GOT3 (cell line): ENCODE data around the gene DCDC2B.
"Not testable (repeated sequence)": the region's sequence is repeated elsewhere in the genome, so short reads cannot be mapped to it uniquely, and the experiment has no call there.

ENCODE experiments used
- DNase-seq: peaks from one replicate; lab custom pipeline; 2025; ENCODE audit warnings: mixed read lengths; lab: John Stamatoyannopoulos, UW

The DCDC2B gene

GRCh38 chr1:32208891-32209328, at the start of gene DCDC2B:
DCDC2B (plus strand) TSS chr1:32209089; CDS start chr1:32209094, 5 bp downstream.
- no peak for DNase-seq

- DNase-seq = no peak
Measured at GRCh38 chr1:32159189-32159588, 49.7 kb upstream of the DCDC2B start.

GRCh38 chr1:32163405-32163804, 45.5 kb upstream of the DCDC2B start:
- no peak for DNase-seq

GRCh38 chr1:32165633-32166032, 43.3 kb upstream of the DCDC2B start:
- DNase-seq = not testable (repeated sequence)

GRCh38 chr1:32170991-32171390, 37.9 kb upstream of the DCDC2B start:
- no peak for DNase-seq

GRCh38 chr1:32172621-32173245, 36.2 kb upstream of the DCDC2B start:
- DNase-seq = no peak

GRCh38 chr1:32178380-32179192, 30.3 kb upstream of the DCDC2B start:
- no peak for DNase-seq

- no peak for DNase-seq
Measured at GRCh38 chr1:32179193-32179442, 29.8 kb upstream of the DCDC2B start.

- peak; percentile 94 for DNase-seq
Measured at GRCh38 chr1:32179443-32180185, 29.3 kb upstream of the DCDC2B start, which contains the start of gene TXLNA. TXLNA (plus strand) TSS chr1:32179675; CDS start chr1:32180346, 671 bp downstream.

GRCh38 chr1:32180186-32181060, 28.5 kb upstream of the DCDC2B start:
- no peak for DNase-seq

GRCh38 chr1:32181065-32181464, 27.8 kb upstream of the DCDC2B start:
- no peak for DNase-seq

GRCh38 chr1:32181563-32181962, 27.3 kb upstream of the DCDC2B start:
- no peak for DNase-seq

- no peak for DNase-seq
Measured at GRCh38 chr1:32182060-32182459, 26.8 kb upstream of the DCDC2B start.

GRCh38 chr1:32184650-32185049, 24.2 kb upstream of the DCDC2B start:
- no peak for DNase-seq

- DNase-seq = no peak
Measured at GRCh38 chr1:32186077-32186476, 22.8 kb upstream of the DCDC2B start.

GRCh38 chr1:32186491-32186890, 22.4 kb upstream of the DCDC2B start:
- no peak for DNase-seq

GRCh38 chr1:32187850-32188249, 21.0 kb upstream of the DCDC2B start:
- DNase-seq = no peak

GRCh38 chr1:32192220-32192948, 16.5 kb upstream of the DCDC2B start:
- no peak for DNase-seq

- DNase-seq = no peak
Measured at GRCh38 chr1:32194984-32195383, 13.9 kb upstream of the DCDC2B start.

GRCh38 chr1:32195531-32195930, 13.4 kb upstream of the DCDC2B start:
- no peak for DNase-seq
